Measurements from ENCODE around the gene PHLDB2. TPM values are rescaled to one million over a fixed set of nuclear protein-coding genes. Genes with fewer than 3 reads are reported as not detected.

Gene PHLDB2
- total and polyA plus RNA-seq, 2 of the 13 experiments (the other 11 are each of a cell fraction or from before 2014, with no cell fraction given): 8.4 to 23.6 TPM

DNA sequence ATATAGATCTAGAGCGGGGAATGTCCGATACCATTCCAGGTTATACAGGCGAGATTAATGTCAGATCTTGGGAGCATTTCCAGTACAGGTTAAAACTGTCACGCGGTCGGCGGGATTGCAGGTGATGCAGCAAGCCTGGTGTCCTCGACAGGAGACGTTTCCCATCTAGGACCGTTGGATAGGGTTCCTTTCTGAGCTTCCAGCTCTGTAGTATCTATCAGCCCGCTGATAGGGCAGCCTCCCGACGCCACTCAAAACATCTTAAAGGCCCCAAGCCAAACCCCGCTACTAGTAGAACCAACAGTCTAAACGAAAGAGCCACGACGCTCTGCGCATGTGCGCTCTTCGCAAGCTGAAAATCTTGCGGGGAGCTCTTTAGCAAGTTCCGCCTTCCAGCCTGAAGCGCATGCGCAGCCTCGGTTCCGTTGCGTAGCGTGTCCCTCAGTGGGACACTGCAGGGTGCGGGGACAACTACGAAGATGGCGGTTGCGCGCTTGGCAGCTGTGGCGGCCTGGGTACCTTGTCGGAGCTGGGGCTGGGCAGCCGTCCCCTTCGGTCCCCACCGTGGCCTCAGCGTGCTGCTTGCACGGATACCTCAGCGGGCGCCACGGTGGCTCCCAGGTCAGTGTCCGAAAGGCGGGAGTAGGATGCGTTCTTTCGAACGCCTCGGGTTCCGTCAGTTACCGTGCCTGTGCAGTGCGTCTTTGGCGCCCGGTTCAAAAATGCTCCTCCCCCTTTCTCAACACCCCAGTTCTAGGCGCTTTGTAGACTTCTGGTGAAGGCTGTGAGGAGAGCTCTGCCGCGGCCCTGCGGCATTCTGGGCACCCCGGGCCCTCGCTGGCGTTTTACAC lies 119.7 kb downstream of the PHLDB2 start, which contains the start of gene ABHD10 (continued):
- TF ChIP-seq, protein P1, sequence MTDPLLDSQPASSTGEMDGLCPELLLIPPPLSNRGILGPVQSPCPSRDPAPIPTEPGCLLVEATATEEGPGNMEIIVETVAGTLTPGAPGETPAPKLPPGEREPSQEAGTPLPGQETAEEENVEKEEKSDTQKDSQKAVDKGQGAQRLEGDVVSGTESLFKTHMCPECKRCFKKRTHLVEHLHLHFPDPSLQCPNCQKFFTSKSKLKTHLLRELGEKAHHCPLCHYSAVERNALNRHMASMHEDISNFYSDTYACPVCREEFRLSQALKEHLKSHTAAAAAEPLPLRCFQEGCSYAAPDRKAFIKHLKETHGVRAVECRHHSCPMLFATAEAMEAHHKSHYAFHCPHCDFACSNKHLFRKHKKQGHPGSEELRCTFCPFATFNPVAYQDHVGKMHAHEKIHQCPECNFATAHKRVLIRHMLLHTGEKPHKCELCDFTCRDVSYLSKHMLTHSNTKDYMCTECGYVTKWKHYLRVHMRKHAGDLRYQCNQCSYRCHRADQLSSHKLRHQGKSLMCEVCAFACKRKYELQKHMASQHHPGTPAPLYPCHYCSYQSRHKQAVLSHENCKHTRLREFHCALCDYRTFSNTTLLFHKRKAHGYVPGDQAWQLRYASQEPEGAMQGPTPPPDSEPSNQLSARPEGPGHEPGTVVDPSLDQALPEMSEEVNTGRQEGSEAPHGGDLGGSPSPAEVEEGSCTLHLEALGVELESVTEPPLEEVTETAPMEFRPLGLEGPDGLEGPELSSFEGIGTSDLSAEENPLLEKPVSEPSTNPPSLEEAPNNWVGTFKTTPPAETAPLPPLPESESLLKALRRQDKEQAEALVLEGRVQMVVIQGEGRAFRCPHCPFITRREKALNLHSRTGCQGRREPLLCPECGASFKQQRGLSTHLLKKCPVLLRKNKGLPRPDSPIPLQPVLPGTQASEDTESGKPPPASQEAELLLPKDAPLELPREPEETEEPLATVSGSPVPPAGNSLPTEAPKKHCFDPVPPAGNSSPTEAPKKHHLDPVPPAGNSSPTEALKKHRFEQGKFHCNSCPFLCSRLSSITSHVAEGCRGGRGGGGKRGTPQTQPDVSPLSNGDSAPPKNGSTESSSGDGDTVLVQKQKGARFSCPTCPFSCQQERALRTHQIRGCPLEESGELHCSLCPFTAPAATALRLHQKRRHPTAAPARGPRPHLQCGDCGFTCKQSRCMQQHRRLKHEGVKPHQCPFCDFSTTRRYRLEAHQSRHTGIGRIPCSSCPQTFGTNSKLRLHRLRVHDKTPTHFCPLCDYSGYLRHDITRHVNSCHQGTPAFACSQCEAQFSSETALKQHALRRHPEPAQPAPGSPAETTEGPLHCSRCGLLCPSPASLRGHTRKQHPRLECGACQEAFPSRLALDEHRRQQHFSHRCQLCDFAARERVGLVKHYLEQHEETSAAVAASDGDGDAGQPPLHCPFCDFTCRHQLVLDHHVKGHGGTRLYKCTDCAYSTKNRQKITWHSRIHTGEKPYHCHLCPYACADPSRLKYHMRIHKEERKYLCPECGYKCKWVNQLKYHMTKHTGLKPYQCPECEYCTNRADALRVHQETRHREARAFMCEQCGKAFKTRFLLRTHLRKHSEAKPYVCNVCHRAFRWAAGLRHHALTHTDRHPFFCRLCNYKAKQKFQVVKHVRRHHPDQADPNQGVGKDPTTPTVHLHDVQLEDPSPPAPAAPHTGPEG (CRISPR knock-in tag; IDR thresholded peaks at IDR 0.05): peak; percentile 57; the same call in 1 of the 2 replicates
- no peak for TF ChIP-seq HNRNPUL1 (IDR thresholded peaks at IDR 0.05; ENCODE audit: low read depth, low read length)
- TF ChIP-seq SOX5 (CRISPR knock-in tag; IDR thresholded peaks at IDR 0.05; ENCODE audit: borderline replicate concordance): peak; percentile 42; the same call in 1 of the 2 replicates
- TF ChIP-seq ZFP41 (CRISPR knock-in tag; IDR thresholded peaks at IDR 0.05; ENCODE audit: borderline replicate concordance): 0 out of 2 replicates have a peak, but pooled peaks have one; percentile 42
- TF ChIP-seq, protein P2, sequence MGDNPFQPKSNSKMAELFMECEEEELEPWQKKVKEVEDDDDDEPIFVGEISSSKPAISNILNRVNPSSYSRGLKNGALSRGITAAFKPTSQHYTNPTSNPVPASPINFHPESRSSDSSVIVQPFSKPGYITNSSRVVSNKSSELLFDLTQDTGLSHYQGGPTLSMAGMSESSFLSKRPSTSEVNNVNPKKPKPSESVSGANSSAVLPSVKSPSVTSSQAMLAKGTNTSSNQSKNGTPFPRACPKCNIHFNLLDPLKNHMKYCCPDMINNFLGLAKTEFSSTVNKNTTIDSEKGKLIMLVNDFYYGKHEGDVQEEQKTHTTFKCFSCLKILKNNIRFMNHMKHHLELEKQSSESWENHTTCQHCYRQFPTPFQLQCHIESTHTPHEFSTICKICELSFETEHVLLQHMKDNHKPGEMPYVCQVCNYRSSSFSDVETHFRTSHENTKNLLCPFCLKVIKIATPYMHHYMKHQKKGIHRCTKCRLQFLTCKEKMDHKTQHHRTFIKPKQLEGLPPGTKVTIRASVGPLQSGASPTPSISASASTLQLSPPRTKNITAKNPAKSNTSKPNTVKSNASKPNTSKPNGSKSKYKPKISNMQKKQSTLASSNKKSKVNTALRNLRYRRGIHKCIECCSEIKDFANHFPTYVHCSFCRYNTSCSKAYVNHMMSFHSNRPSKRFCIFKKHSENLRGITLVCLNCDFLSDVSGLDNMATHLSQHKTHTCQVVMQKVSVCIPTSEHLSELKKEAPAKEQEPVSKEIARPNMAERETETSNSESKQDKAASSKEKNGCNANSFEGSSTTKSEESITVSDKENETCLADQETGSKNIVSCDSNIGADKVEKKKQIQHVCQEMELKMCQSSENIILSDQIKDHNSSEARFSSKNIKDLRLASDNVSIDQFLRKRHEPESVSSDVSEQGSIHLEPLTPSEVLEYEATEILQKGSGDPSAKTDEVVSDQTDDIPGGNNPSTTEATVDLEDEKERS (CRISPR knock-in tag; IDR thresholded peaks at IDR 0.05): no peak
- TF ChIP-seq ZFP37 (CRISPR knock-in tag; IDR thresholded peaks at IDR 0.05; ENCODE audit: borderline replicate concordance): no peak
- TF ChIP-seq ZNF720 (CRISPR knock-in tag; IDR thresholded peaks at IDR 0.05): no peak; the same call in 1 of the 2 replicates
- TF ChIP-seq TCF7L2 (IDR thresholded peaks at IDR 0.05; ENCODE audit: low read depth, low read length): no peak
- TF ChIP-seq SIN3A (IDR thresholded peaks at IDR 0.05; ENCODE audit: borderline replicate concordance, low read depth, low read length): peak; percentile 66; the same call in 1 of the 2 replicates
- TF ChIP-seq, protein P3, sequence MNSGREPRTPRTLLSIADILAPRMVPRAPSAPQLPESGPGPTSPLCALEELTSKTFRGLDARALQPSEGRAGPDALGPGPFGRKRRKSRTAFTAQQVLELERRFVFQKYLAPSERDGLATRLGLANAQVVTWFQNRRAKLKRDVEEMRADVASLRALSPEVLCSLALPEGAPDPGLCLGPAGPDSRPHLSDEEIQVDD (CRISPR knock-in tag; IDR thresholded peaks at IDR 0.05; ENCODE audit: borderline replicate concordance): 0 out of 2 replicates have a peak, but pooled peaks have one; percentile 58
- TF ChIP-seq KDM3A (CRISPR knock-in tag; IDR thresholded peaks at IDR 0.05; ENCODE audit: low read depth): peak; percentile 41; the same call in 1 of the 2 replicates
- no peak for TF ChIP-seq SATB2 (CRISPR knock-in tag; IDR thresholded peaks at IDR 0.05)
- no peak for TF ChIP-seq ZNF562 (CRISPR knock-in tag; IDR thresholded peaks at IDR 0.05; ENCODE audit: borderline replicate concordance)
- peak; percentile 44; the same call in 1 of the 2 replicates for TF ChIP-seq FOXJ3 (CRISPR knock-in tag; IDR thresholded peaks at IDR 0.05; ENCODE audit: borderline replicate concordance)
